ENCODE results near the gene SUMO3.

DNA sequence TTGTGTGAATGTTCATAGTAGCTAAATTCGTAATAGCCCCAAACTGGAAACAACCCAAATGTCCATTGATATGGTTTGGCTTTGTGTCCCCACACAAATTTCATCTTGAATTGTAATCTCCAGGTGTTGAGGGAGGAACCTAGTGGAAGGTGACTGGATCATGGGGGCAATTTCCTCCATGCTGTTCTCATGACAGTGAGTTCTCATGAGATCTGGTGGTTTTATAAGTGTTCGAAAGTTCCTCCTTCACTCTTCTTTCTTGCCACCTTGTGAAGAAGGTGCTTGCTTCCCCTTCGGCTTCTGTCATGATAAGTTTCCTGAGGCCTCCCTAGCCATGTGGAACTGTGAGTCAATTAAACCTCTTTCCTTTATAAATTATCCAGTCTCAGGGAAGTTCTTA, 27.5 kb downstream of the SUMO3 start:
- TF ChIP-seq, protein P1, sequence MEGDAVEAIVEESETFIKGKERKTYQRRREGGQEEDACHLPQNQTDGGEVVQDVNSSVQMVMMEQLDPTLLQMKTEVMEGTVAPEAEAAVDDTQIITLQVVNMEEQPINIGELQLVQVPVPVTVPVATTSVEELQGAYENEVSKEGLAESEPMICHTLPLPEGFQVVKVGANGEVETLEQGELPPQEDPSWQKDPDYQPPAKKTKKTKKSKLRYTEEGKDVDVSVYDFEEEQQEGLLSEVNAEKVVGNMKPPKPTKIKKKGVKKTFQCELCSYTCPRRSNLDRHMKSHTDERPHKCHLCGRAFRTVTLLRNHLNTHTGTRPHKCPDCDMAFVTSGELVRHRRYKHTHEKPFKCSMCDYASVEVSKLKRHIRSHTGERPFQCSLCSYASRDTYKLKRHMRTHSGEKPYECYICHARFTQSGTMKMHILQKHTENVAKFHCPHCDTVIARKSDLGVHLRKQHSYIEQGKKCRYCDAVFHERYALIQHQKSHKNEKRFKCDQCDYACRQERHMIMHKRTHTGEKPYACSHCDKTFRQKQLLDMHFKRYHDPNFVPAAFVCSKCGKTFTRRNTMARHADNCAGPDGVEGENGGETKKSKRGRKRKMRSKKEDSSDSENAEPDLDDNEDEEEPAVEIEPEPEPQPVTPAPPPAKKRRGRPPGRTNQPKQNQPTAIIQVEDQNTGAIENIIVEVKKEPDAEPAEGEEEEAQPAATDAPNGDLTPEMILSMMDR (IDR thresholded peaks at IDR 0.05; ENCODE audit: low read depth, low read length, missing input control): no peak
- no peak for TF ChIP-seq JUND (IDR thresholded peaks at IDR 0.05)
- TF ChIP-seq RAD21 (IDR thresholded peaks at IDR 0.05): no peak
- TF ChIP-seq MAX (IDR thresholded peaks at IDR 0.05): no peak
- TF ChIP-seq SP1 (IDR thresholded peaks at IDR 0.05): no peak
- no peak for TF ChIP-seq FOXA1 (IDR thresholded peaks at IDR 0.05)
- TF ChIP-seq, protein P2, sequence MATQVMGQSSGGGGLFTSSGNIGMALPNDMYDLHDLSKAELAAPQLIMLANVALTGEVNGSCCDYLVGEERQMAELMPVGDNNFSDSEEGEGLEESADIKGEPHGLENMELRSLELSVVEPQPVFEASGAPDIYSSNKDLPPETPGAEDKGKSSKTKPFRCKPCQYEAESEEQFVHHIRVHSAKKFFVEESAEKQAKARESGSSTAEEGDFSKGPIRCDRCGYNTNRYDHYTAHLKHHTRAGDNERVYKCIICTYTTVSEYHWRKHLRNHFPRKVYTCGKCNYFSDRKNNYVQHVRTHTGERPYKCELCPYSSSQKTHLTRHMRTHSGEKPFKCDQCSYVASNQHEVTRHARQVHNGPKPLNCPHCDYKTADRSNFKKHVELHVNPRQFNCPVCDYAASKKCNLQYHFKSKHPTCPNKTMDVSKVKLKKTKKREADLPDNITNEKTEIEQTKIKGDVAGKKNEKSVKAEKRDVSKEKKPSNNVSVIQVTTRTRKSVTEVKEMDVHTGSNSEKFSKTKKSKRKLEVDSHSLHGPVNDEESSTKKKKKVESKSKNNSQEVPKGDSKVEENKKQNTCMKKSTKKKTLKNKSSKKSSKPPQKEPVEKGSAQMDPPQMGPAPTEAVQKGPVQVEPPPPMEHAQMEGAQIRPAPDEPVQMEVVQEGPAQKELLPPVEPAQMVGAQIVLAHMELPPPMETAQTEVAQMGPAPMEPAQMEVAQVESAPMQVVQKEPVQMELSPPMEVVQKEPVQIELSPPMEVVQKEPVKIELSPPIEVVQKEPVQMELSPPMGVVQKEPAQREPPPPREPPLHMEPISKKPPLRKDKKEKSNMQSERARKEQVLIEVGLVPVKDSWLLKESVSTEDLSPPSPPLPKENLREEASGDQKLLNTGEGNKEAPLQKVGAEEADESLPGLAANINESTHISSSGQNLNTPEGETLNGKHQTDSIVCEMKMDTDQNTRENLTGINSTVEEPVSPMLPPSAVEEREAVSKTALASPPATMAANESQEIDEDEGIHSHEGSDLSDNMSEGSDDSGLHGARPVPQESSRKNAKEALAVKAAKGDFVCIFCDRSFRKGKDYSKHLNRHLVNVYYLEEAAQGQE (IDR thresholded peaks at IDR 0.05): no peak
- TF ChIP-seq ATF3 (IDR thresholded peaks at IDR 0.05): no peak
